K562 (cell line): ENCODE measurements around the gene UBTD1. TPM values are rescaled to one million over a fixed set of nuclear protein-coding genes. Genes with fewer than 3 reads are reported as not detected.

Experiments
- ATAC-seq: fragments of 200-7000 bp; cut with Tn5 transposase; 3 replicates; pipeline ENCODE4 v1.9.1; 2020; ENCODE audit warnings: moderate library complexity
- BruUV-seq: library from RNA; stranded (reverse); fragments of 400-500 nt; replicated peaks from 2 replicates; lab custom pipeline; 2021; lab: Mats Ljungman, UMichigan
- CTCF ChIA-PET: fragments of 300-600 bp; formaldehyde crosslinking; extraction: SDS; loops from one replicate; lab custom pipeline; 2021; ENCODE audit warnings: low intra/inter-chr PET ratio; lab: Yijun Ruan, JAX
- POLR2A ChIA-PET: fragments of 300-600, 350-650 bp; sonication (Branson Sonifier 250); formaldehyde crosslinking; extraction: SDS; loops from one replicate; lab custom pipeline; 2021; ENCODE audit warnings: antibody characterized with exemption, inconsistent platforms; lab: Yijun Ruan, JAX
- DNase-seq, 4 experiments: peaks; one replicate each; pipeline versions ENCODE4 v3.0.0 to v3.0.0-alpha.2; 2011 to 2018; ENCODE audit warnings: low spot score in 3 of 4, mixed read lengths in 3 of 4; ENCODE audit errors: extremely low read depth in 1 of 4
- FAIRE-seq: peaks from 2 replicates; lab custom pipeline; 2011; peaks lifted over from hg19 to GRCh38; lab: Jason Lieb, UNC
- H2AFZ ChIP-seq: 2 replicates; pipeline ENCODE4 v1.6.0; 2011; ENCODE audit warnings: low read depth, low read length, control low read depth, inconsistent platforms
- H3K27ac ChIP-seq: fragments of 200-600 bp; 3 replicates; pipeline ENCODE4 v1.8.0; 2011; ENCODE audit warnings: low read depth, mild to moderate bottlenecking, control low read depth, inconsistent platforms, low read length, moderate library complexity, mixed read lengths; ENCODE audit errors: extremely low read depth
- H3K27me3 ChIP-seq, 2 experiments: fragments of 300-600 bp in 1 of 2; 2 replicates in 1 of 2; 3 replicates in 1 of 2; pipeline versions ENCODE4 v1.6.0 to v1.8.0; 2011; ENCODE audit warnings: inconsistent platforms in 2 of 2, low read length in 2 of 2, mild to moderate bottlenecking in 1 of 2, mixed read lengths in 1 of 2, moderate library complexity in 1 of 2; ENCODE audit not compliant: control insufficient read depth in 2 of 2, insufficient read depth in 2 of 2
- H3K36me3 ChIP-seq: fragments of 300-600 bp; 3 replicates; pipeline ENCODE4 v1.8.0; 2011; ENCODE audit warnings: mild to moderate bottlenecking, low read length, inconsistent platforms; ENCODE audit not compliant: control insufficient read depth, insufficient read depth
- H3K4me1 ChIP-seq, 2 experiments: fragments of 200-600 bp in 1 of 2; replicated peaks in 1 of 2; 2 replicates in 1 of 2; 3 replicates in 1 of 2; pipeline versions ENCODE4 v1.5.1 to v1.8.0; 2011; ENCODE audit warnings: inconsistent platforms in 2 of 2, low read length in 2 of 2, mild to moderate bottlenecking in 1 of 2, mixed read lengths in 1 of 2, moderate library complexity in 1 of 2; ENCODE audit not compliant: control insufficient read depth in 2 of 2, insufficient read depth in 2 of 2
- H3K4me2 ChIP-seq: 2 replicates; pipeline ENCODE4 v1.6.1; 2011; ENCODE audit warnings: low read length, control low read depth, inconsistent platforms, mixed read lengths; ENCODE audit not compliant: insufficient read depth
- H3K4me3 ChIP-seq: fragments of 200-600 bp; sonication (generic), shearing (Covaris generic); 2 replicates; pipeline ENCODE4 v1.5.1; 2016; ENCODE audit warnings: control low read depth, inconsistent platforms
- H3K79me2 ChIP-seq: fragments of 200-600 bp; 3 replicates; pipeline ENCODE4 v1.8.0; 2011; ENCODE audit warnings: low read length, inconsistent platforms; ENCODE audit not compliant: control insufficient read depth, insufficient read depth
- H3K9ac ChIP-seq, 2 experiments: 2 replicates each; pipeline versions ENCODE4 v1.6.0 to v1.6.1; 2011; ENCODE audit warnings: low read depth in 2 of 2, low read length in 2 of 2, control low read depth in 1 of 2, inconsistent platforms in 1 of 2, mild to moderate bottlenecking in 1 of 2, mixed read lengths in 1 of 2; ENCODE audit not compliant: insufficient read depth in 1 of 2
- H3K9me1 ChIP-seq: one replicate; pipeline ENCODE4 v1.6.0; 2011; ENCODE audit warnings: inconsistent platforms, mild to moderate bottlenecking, low read length, moderate library complexity; ENCODE audit not compliant: control insufficient read depth, insufficient read depth
- H3K9me3 ChIP-seq: replicated peaks from 2 replicates; pipeline ENCODE4 v1.5.1; 2011; ENCODE audit warnings: low read depth, low read length, inconsistent platforms; ENCODE audit not compliant: control insufficient read depth, insufficient read depth
- H4K20me1 ChIP-seq: replicated peaks from 2 replicates; pipeline ENCODE4 v1.6.1; 2011; ENCODE audit warnings: low read length, inconsistent platforms, mixed read lengths; ENCODE audit not compliant: control insufficient read depth, insufficient read depth
- ARID3B ChIP-seq: fragments of 250-450 bp; sonication (Bioruptor Pico); IDR thresholded peaks from 2 replicates; pipeline ENCODE4 v1.4.0; 2020; ENCODE audit warnings: borderline replicate concordance
- ATF2 ChIP-seq: sonication (generic); formaldehyde crosslinking; IDR thresholded peaks from 2 replicates; pipeline ENCODE4 v1.8.1; 2022; ENCODE audit warnings: missing genetic modification reagents
- HMG20A ChIP-seq: fragments of 450-650 bp; formaldehyde crosslinking; conservative IDR thresholded peaks from 2 replicates; pipeline ENCODE4 v1.4.0; 2020; ENCODE audit warnings: mild to moderate bottlenecking, mixed read lengths
- JUNB ChIP-seq: fragments of 450-650 bp; formaldehyde crosslinking; conservative IDR thresholded peaks from 2 replicates; pipeline ENCODE4 v1.4.0; 2020; ENCODE audit warnings: mild to moderate bottlenecking
- KHSRP ChIP-seq: fragments of 450-650 bp; IDR thresholded peaks from 2 replicates; pipeline ENCODE4 v1.6.1; 2017
- NCOA1 ChIP-seq: fragments of 450-650 bp; IDR thresholded peaks from 2 replicates; pipeline ENCODE4 v1.6.1; 2016; ENCODE audit warnings: low read depth
- RBM34 ChIP-seq: fragments of 200-400 bp; formaldehyde crosslinking; IDR thresholded peaks from 2 replicates; pipeline ENCODE4 v1.6.1; 2018; ENCODE audit warnings: low read length, borderline replicate concordance; ENCODE audit not compliant: insufficient read depth
- SMARCB1 ChIP-seq: IDR thresholded peaks from 2 replicates; pipeline ENCODE4 v1.6.1; 2011; ENCODE audit warnings: improper control_type of control experiment, low read depth; ENCODE audit not compliant: insufficient read length
- STAG1 ChIP-seq: sonication (generic); formaldehyde crosslinking; IDR thresholded peaks from 2 replicates; pipeline ENCODE4 v1.5.0; 2020; ENCODE audit warnings: missing genetic modification reagents, borderline replicate concordance
- TAF9B ChIP-seq: fragments of 450-650 bp; IDR thresholded peaks from 2 replicates; pipeline ENCODE4 v1.6.1; 2018; ENCODE audit warnings: mild to moderate bottlenecking; ENCODE audit not compliant: partially characterized antibody
- ZNF253 ChIP-seq: fragments of 250-450 bp; sonication (Bioruptor Pico); conservative IDR thresholded peaks from 2 replicates; pipeline ENCODE4 v1.6.1; 2021; ENCODE audit warnings: mild to moderate bottlenecking
- ZNF316 ChIP-seq: fragments of 450-650 bp; IDR thresholded peaks from 2 replicates; pipeline ENCODE4 v1.6.1; 2016
- ZNF512 ChIP-seq: IDR thresholded peaks from 2 replicates; pipeline ENCODE4 v1.6.1; 2016; ENCODE audit warnings: missing genetic modification characterization, missing compliant biosample characterization
- ZNF644 ChIP-seq: fragments of 200-800 bp; sonication (Bioruptor generic); IDR thresholded peaks from 2 replicates; pipeline ENCODE4 v1.6.1; 2016; ENCODE audit warnings: low read depth, missing genetic modification characterization, missing compliant biosample characterization
- WGBS: fragments of 100-300 bp; shearing (Covaris generic); methylation state at CpG from one replicate; pipeline ENCODE4 v1.1.6; 2016; ENCODE audit warnings: low coverage, mixed read lengths; ENCODE audit not compliant: insufficient coverage; ENCODE audit errors: missing lambda C conversion rate; 5-methylcytosine and 5-hydroxymethylcytosine counted together
- in situ Hi-C: fragments of 300-500 bp; cut with MboI; formaldehyde crosslinking; loops from 4 replicates; pipeline ENCODE4 v1.15.0; 2018; ENCODE audit warnings: inconsistent platforms, mixed read lengths
- intact Hi-C: fragments of 100-400 bp; cut with micrococcal nuclease; formaldehyde crosslinking; loops from 2 replicates; pipeline ENCODE4 v1.14.2; 2022
- polyA plus RNA-seq, 8 experiments: library from polyadenylated mRNA; depleted of rRNA in 4 of 8; stranded (reverse) in 5 of 8; unstranded in 3 of 8; fragments of >200 nt; fragmentation: Nextera tagmentation in 2 of 8; fragmentation: Illumina TruSeq in 1 of 8; extraction: Ambion mirVana in 2 of 8; extraction: Trizol in 1 of 8; gene quantifications; 2 replicates each; pipeline versions ENCODE4 v1.2.1 to v1.2.3, GENCODE V29; 2011 to 2014; ENCODE audit warnings: inconsistent platforms in 1 of 8, missing spikeins in 1 of 8
- total RNA-seq, 7 experiments: library from RNA; depleted of rRNA in 6 of 7; stranded (reverse); fragments of >200 nt in 6 of 7; fragmentation: Illumina TruSeq in 2 of 7; extraction: Trizol in 2 of 7; gene quantifications; 2 replicates each; pipeline versions ENCODE4 v1.2.1 to v1.2.3, GENCODE V29; 2011 to 2021; ENCODE audit warnings: low replicate concordance in 1 of 7

The UBTD1 gene
- total and polyA plus RNA-seq, 9 of the 15 experiments (the other 6 are each of a cell fraction or from before 2014, with no cell fraction given): 0.08 to 1.6 (median 0.81) TPM; not detected in 1

- TF ChIP-seq ZNF316 (no peak), NCOA1 (no peak), ARID3B (CRISPR knock-in tag) (no peak), ATF2 (no peak), HMG20A (CRISPR knock-in tag) (no peak), KHSRP (no peak), SMARCB1 (no peak), ZNF253 (CRISPR knock-in tag) (no peak), ZNF512 (tag) (no peak), STAG1 (no peak), ZNF644 (tag) (no peak), RBM34 (no peak), JUNB (no peak), TAF9B (no peak)
- TF ChIP-seq, all 486 proteins: peak for 0
- Histone ChIP-seq H4K20me1 (0 out of 2 replicates have a peak, but pooled peaks cover 16% of the 10 kb centered on the region), H3K27ac (no peak overlapping the region), H3K27me3 (0 out of 5 replicates have a peak, but pooled peaks cover 0 to 2% of the 10 kb centered on the region in 2 experiments), H3K4me2 (no peak overlapping the region), H3K9me3 (no peaks in the 10 kb centered on the region), H3K4me3 (no peak overlapping the region), H3K9ac (peak overlapping the region in 1 of 2 experiments; percentile 48; a peak in 1 of 4 replicates), H3K9me1 (no peaks in the 10 kb centered on the region), H3K4me1 (peaks cover 5 to 25% of the 10 kb centered on the region in 2 experiments; a peak in 4 of 5 replicates), H2AFZ (no peak overlapping the region), H3K79me2 (peaks cover 87% of the 10 kb centered on the region), H3K36me3 (peaks cover 33% of the 10 kb centered on the region; the same call in 2 of the 3 replicates)
- in situ Hi-C loops (no loop called here), intact Hi-C loops (no loop called here)
- BruUV-seq: no TSS peak
- WGBS: 75% methylated on average over 2 of the region's 2 CpGs
- POLR2A ChIA-PET: interaction anchor here (0.9 kb wide), 1 partner anchor 10 kb away, joined by 3 read pairs; no protein-coding TSS in a partner anchor
- FAIRE-seq (no peak), DNase-seq (no peak), ATAC-seq (no peak)
- CTCF ChIA-PET: no interaction called here
Observed at GRCh38 chr10:97494151-97494550, 4.6 kb upstream of the UBTD1 start.
